Peyer's patch (tissue), 4 donors: ENCODE results near the gene AMBP.

Experiments
- POLR2A ChIP-seq, 2 donors: fragments of 450-650 bp; IDR thresholded peaks; one replicate each; pipeline ENCODE4 v1.5.1; 2017; ENCODE audit warnings: antibody characterized with exemption in 2 of 2, mild to moderate bottlenecking in 2 of 2, moderate library complexity in 2 of 2
- TF ChIP-seq, protein P1 (sequence below), 6 experiments: fragments of 450-650 bp in 4 of 6; fragments of 200-600 bp in 2 of 6; sonication (generic) in 1 of 6; IDR thresholded peaks; one replicate each; pipeline ENCODE4 v1.5.1; 2017 to 2019; ENCODE audit warnings: antibody characterized with exemption in 6 of 6, mild to moderate bottlenecking in 3 of 6, moderate library complexity in 1 of 6

DNA sequence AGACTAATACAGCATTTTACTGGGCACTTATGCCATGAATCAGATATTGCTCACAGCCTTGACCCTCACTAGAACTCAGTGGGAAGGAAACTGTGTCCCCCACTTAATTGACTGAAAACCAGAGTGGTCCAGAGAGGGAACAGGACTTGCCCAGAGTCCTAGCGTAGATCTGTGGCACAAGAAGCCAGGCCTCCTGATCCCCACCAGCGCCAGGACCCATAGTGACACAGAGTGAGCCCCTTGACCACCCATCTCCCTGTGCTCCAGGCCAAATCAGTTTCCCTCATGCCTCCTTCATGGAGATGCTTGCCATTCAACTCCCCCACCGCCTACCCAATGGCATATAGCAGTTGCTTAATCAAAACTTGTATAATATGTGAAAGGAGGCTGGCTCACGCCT, 12.7 kb upstream of the AMBP start:
- TF ChIP-seq, protein P1, sequence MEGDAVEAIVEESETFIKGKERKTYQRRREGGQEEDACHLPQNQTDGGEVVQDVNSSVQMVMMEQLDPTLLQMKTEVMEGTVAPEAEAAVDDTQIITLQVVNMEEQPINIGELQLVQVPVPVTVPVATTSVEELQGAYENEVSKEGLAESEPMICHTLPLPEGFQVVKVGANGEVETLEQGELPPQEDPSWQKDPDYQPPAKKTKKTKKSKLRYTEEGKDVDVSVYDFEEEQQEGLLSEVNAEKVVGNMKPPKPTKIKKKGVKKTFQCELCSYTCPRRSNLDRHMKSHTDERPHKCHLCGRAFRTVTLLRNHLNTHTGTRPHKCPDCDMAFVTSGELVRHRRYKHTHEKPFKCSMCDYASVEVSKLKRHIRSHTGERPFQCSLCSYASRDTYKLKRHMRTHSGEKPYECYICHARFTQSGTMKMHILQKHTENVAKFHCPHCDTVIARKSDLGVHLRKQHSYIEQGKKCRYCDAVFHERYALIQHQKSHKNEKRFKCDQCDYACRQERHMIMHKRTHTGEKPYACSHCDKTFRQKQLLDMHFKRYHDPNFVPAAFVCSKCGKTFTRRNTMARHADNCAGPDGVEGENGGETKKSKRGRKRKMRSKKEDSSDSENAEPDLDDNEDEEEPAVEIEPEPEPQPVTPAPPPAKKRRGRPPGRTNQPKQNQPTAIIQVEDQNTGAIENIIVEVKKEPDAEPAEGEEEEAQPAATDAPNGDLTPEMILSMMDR (IDR thresholded peaks at IDR 0.05) = no peak
- TF ChIP-seq POLR2A (IDR thresholded peaks at IDR 0.05) = no peak
